ELF-1 (cell line): ENCODE results near the gene CDK5RAP2.
"Not testable (repeated sequence)": the region's sequence is repeated elsewhere in the genome, so short reads cannot be mapped to it uniquely, and the experiment has no call there.

Source experiments
- DNase-seq: peaks from one replicate; pipeline ENCODE4 v3.0.0-alpha.2; 2016; ENCODE audit warnings: low read depth, low spot score

Gene CDK5RAP2

DNA sequence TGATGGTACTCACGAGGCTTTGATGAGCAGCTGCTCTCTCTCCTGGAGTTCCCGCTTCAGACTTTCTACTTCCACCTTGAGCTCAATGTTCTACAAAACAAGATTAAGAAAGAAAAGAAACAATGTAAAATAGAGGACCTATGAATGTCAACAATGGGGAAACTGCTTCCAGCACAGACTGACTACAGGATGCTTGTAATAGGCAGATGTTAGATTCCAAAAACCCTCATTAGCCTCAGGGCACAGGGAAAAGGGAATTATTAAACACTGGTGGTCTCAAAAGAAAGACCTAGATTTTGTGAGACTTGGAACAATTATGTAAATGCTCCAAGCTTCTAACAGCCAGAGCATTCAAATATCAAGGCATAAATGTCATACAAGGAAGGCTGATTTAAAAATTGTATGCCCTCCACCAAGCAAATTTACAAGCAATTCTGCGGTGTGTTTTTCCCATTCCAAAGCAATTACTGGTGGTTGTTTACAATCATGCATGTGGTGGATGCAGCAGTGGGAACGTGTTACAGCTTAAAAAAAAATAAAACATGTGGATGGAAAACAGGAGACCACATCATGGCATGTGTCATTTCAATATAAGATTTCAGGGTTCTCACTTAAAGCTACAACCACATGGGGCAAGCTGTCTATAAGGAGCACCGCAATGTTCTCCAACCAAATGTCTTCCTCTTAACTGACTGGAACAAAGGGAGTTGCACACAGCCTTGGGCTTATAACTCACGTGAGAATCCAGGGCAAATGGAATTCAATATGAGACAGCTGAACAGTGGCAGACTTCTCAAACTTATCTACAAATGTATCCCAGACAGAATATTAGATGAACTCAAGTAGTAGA, 34.0 kb downstream of the CDK5RAP2 start:
- no peak for DNase-seq

DNA sequence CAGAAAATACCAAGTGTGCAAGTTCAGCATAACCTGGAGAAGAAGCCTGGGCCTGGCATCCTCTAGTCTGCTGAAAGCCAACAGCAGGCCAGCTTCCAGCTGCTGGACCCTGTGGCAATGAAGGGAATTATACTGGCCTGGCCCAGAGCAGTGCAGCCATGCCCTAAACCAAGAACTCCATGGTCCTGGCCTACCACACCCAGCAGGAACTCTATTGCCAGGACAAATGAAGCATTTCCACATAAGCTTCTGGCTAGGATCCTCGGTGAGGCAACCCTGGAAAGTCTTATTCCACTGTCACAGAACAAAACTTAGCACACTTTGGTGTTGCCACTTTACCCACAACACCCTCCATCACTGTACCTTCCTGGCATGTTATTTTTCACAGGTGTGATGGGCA, 35.5 kb downstream of the CDK5RAP2 start:
- DNase-seq = no peak

DNA sequence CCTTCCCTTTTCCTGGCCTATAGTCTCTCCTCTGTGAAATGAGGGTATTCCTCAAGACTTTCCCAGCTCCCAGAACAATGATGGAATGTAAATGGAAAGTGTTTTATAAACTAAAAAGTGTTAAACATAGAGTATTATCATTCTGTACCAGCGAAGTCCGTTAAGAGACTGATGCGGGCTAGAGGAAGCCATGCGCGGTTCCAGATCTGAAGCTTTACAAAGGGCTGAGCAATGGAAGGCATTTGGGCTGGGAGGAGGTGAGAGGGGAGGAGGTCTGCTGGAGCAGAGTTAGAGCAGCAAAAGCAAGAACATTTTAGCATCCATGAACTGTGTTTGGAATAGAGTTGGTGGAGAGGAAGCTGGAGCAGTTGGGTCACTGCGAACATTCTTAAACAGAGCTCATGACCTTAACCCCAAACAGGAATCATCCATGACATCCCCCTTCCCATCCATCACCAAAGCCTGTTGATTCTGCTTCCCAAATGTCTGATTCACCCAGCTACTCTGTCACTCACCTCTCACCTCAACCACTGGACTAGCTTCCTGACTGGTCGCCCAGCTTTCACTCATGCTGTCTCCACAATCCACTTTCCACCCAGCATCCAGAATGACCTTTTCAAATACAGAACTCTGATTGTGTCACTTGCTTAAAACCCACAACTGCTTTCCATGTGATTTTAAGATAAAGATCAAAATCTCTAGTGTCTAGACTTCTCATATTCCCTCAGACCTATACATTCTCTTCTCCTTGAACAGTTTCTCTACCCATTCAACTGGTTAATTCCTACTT, 37.1 kb downstream of the CDK5RAP2 start:
- DNase-seq = no peak

DNA sequence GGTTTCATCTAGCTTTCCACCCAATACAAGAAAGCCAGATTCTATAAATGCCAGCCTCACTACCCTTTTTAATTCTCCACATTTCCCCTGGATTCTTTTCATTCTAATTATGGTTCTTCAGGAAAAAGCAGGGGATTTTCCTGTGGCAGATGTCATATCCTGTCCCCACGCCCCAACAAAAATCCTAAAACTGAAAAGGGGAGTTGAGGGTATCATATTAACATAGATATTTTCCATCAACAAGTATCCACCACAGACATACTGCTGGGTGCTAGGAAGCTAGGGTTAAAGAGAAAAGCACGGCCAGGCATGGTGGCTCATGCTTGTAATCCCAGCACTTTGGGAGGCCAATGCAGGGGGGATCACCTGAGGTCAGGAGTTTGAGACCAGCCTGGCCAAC, 38.0 kb downstream of the CDK5RAP2 start:
- DNase-seq = no peak

DNA sequence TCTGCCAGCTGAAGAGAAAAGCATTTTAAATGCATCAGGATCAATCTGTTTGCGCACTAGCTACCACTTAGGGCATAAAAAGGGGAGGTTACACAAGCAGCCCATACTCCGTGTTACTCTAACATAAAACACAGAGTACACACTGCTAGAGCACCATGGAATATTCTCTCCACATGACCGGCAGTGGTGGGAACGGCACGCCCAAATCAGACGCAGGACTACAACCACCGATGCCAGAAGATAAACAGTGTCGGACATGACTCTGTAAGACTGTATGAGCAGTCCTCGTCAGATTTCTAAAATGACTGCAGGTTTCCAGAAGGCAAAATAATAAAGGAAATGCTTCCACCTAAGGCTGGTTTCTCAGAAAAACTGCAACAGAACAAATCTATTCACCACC, 40.0 kb downstream of the CDK5RAP2 start:
- DNase-seq = no peak

DNA sequence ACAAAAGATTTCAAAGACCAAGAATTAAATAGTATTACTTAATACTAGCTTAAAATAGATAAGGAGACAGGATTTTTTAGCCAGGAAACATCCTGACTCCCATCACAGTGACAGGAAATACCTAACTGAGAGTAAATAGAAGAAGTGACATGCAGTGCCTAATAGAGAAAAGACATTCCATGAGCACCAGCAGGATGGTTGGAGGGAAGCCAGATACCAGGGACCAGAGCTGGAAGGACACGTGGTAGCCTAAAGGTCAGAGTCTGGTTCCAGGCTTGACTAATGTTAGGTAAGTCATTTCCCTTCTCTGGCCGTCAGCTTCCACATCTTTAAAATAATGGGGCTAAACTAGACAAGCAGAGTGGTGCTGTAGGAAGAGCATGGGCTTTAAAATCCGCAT, 41.6 kb downstream of the CDK5RAP2 start:
- peak; percentile 5 for DNase-seq

DNA sequence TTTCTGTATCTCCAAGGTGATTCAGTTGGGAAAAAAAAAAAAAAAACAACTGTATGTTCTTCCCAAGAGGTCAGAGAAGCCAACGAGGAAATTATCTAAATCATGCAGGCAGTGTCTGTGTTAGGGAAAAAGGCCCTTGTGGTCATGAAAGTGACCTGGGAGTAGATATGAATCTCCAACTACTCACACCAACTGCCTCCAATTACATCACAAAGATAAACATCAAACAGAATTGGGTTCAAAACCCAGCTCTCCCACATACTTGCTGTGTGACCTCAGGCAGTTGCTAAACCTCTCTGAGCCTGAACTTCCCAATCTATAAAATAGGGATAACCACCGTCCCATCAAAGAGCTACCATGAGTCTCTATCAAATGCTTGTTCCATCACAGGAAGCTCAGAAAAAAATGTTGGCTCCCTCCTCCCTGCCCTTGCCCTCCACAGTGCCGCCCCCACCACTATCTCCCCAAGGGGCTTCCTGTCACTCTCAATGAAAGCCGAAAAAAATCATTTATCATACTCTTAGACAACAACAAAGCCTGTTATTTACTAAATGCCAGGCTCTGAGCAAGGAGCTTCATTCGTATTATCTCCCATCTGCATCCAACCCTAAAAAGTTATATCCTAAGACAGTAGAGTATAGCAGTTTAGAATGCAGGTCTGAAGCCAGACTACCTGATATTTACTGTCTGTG, 42.9 kb downstream of the CDK5RAP2 start:
- no peak for DNase-seq

DNA sequence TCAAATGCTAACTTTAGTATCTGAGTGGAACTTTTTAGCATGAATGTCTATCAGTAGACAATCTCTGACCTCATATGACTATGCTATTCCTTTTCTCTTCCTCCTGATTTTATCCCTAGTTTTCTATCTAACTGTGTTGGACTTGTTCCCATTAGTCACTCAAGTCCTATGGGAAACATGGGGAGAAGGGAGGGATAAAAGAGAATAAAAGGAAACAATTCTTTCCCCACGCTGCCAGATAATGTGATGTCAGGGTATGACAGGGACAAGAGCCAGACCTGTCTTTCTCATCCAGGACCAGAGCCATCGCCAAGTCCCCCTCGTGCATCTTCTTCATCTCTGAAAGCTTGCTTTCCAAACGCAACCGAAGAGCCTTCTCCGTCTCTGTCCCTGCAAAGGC, 43.9 kb downstream of the CDK5RAP2 start:
- no peak for DNase-seq

DNA sequence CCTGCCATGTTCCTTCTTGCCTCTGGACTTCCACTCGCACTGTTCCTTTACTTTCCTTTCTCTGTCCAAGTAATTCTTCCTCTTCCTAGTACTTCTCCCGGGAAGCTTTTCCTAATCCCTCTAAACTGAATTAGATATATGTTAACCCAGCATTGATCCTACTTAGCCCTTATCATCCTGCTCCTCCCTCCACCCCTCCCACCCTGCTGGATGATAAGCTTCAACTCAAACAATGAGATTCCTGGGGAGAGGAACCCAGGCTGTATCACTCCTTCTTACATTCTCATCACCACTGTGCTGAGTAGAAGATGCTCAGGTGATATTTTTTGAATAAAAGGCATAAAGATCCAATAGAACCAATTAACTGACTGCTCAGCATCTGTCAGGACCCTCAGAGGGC, 45.7 kb downstream of the CDK5RAP2 start:
- no peak for DNase-seq

DNA sequence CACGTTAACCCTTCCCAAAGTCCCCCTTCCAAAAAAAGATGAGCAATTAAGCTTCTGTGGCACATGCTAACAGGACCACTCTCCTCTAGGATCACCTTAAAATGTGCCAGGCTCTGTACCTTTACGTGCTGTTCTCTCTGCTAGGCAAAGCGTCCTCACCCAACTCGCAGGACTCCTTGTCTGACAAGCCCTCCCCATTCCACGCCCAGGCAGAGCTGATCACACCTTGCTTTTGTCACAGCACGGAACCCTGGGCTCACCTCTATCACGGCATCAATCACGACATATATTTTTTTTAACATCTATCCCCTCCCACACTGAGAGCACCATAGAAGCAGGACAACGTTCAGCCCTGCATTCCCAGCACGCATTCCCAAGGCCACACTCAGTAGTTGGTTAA, 47.1 kb downstream of the CDK5RAP2 start:
- no peak for DNase-seq

DNA sequence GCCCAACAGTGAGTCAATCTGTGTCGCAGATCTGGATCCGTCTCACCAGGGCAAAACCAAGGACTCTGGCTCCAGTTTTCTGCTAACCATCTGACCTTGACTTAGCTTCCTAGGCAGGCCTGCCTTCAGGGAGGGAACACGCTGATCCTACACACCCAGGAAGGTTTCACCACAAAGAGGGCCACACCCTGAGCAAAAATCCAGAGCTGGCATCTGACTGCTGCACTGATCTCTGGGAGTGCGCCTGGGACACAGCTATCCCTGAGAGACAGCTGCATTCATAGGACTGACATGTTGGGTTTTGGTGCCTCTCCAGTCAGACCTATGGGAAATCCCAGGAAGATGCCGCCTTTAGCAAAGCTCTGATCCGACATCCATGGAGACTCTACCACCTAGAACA, 47.5 kb downstream of the CDK5RAP2 start:
- DNase-seq = no peak

DNA sequence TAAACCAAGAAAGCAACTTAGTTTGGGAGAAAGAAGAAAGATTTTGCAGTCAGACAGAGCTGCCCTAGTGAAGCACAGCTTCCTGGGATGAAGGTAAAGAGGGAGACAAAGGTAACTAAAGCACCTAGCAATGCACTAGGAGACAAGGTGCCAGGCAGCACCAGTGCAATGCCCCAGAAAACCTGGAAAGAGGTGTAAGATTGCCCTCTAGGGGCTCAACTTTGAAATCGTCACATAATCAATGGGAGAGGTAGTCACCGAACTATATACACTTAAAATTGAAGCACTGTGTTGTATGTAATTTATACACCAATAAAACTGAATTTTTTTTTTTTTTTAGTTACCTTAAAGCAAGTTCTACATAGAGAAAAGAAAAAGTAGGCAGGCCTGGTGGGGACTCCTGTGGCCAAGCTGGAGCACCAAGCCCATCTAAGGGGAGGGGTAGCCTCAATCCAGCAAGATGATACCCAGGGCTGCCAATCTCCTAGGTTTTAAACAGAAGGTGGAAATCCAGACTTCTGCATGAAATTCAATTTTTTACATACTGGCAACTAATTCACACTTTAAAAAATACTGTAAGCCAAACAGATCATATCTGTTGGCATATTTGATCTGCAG, 48.2 kb downstream of the CDK5RAP2 start:
- DNase-seq = peak; percentile 22

DNA sequence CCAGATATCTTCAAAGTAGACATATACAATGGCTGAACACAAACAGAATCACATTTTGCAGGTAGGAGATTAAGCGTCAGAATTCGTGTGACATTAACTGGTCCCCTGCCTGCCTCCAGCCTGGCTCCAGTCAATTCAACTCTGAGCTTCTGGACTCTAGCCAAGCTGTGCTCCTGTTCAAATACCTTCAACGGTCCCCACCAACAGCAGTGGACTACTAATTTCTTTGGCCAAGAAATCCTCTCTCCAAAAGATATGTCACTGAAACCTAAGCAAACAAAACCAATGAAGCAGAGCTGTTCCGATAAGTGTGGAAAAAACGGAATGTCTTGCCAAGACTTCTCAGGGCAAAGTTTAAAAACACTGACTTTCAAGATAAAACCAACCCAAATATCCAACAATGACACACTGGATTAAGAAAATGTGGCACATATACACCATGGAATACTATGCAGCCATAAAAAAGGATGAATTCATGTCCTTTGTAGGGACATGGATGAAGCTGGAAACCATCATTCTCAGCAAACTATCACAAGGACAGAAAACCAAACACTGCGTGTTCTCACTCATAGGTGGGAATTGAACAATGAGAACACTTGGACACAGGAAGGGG, 49.6 kb downstream of the CDK5RAP2 start:
- not testable (repeated sequence) for DNase-seq

DNA sequence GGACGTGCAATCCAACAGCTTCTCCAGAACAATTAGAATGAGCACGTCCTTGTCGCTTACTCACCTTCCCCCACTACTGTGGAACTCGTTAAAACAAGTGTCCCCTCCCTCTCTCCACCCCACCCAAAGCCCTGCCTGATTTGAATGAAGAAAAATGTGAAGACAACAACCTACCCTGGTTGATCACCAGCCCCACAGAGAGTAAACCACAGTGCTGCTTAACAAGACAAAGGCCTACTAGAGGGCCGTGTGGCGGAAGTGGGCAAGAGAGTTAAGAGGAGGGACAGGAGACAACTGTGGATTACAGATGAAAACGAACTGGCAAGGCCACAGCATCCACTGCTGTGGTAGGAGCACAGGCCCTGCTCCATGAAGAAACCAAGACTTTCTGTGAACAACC, 51.1 kb downstream of the CDK5RAP2 start:
- peak; percentile 33 for DNase-seq

DNA sequence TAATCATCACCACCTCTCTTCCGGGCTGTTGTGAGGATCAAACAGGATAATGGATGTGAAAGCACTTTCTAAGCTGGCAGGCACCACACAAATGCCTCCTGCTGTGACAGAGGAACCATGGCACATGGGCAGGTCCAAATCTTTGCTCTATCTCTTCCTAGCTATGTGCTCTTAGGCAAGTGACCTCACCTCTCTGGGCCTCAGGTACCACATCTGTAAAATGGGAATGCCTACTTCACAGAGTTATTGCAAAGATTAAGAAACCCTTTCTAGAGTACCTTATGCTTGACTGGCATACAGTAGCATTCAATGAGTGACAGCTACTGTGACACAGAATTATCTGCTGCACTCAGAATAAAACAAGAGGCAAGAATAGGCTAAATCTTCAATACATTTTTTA, 51.6 kb downstream of the CDK5RAP2 start:
- no peak for DNase-seq

DNA sequence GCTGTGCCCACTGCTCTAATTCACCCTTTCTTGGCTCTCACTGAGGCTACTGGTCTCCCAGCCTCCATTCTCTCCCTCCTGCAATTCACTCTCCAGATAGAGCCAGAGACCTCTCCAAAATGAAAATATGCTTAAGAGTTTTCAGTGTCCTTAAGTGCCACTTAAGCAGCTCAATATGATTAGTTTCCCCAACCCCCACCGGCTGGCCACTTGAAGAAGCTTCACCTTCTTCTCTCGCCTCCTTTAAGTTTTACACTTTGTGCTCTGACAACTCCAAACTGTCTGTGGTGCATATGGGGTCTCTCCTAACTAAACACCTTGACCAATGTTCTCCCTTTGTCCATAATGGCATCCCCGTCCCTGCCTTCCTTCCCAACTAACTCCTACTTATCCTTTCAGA, 53.4 kb downstream of the CDK5RAP2 start:
- no peak for DNase-seq

DNA sequence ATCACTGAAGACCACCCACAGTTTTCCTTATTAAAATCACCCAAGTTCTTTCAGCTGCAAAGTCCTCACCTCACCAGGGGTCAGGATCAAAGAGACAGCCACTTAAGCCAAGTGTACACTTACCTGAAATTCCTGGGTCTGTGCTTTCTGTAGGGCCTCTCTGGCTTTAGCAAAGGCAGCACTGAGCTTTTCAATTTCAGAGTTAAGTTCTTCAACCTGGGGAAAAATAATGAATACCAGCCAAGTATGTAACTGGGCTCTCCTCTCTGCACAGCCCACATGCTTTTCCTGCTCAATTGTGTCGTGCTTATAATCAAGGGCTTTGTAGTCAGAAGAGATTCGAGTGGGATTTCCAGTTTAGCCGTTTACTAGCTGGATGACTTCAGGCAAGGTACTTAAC, 55.1 kb downstream of the CDK5RAP2 start:
- peak; percentile 9 for DNase-seq

DNA sequence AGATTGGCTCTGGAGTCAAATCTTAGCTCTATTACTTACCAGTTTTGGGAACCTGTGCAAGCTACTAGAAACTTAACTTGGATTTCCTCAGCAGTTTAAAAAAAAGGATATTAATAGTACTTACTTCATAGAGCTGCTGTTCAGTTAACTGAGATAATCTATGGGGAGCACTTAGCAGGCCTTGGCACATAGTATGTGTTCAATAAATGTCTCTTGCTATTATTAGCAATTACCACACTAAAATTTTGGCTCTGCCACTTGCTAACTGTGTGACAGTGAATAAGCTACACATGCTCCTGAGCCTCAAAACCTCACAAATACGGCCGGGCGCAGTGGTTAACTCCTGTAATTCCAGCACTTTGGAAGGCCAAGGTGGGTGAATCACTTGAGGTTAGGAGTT, 55.9 kb downstream of the CDK5RAP2 start:
- DNase-seq = no peak

DNA sequence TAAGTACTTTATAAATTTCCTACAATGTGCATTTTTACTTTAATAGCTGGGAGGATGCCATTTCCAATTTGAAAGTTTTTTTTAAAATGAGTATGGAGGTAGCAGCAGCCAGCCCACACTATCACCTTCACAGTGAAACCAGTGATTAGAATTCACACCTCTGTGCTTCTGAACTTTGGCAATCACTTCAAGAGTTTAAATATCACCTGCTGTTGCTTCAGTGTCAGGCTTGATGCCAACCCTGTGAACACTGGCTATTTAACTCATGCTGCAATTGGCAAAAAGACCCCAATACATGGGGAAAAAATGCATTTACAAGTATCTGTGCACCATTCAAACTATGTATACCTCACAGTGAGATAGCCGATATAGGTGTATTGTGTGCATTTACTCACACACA, 57.4 kb downstream of the CDK5RAP2 start:
- no peak for DNase-seq

DNA sequence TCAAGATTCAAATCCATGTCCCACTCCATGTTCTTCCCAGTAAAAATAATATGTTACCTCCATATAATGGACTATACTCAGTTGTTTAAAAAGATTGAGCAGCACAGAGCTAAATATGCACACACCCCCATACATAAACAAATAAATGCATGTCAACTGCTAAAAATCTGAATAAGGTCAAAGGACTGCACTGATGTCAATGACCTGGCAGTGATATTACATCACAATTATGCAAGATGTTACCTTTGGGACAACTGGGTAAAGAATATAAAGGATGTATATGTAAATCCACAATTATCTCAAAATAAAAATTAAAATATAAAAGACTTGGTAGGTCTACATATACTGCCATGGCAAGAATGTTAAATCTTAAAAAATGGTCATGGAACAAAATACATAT, 57.9 kb downstream of the CDK5RAP2 start:
- DNase-seq = no peak

DNA sequence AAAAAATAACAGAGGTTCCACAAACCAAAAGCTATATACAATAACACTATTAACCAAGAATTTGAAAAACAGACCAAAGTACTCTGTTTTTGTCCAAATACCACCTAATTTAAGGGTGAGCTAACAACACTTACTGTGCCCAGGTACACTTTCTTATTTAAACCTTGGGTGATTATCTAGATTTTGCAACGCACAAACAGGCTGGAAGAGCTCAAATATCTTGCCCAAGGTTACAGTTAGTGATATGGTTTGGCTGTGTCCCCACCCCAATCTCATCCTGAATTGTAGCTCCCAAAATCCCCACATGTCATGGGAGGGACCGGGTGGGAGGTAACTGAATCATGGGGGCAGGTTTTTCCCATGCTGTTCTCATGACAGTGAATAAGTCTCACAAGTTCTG, 58.9 kb downstream of the CDK5RAP2 start:
- DNase-seq = no peak

DNA sequence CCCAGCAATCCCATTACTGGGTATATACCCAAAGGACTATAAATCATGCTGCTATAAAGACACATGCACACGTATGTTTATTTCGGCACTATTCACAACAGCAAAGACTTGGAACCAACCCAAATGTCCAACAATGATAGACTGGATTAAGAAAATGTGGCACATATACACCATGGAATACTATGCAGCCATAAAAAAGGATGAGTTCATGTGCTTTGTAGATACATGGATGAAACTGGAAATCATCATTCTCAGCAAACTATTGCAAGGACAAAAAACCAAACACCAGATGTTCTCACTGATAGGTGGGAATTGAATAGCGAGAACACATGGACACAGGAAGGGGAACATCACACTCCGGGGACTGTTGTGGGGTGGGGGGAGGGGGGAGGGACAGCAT, 64.0 kb downstream of the CDK5RAP2 start:
- not testable (repeated sequence) for DNase-seq
